ENCODE results near the gene WFDC8. TPM values are rescaled to one million over a fixed set of nuclear protein-coding genes. Genes with fewer than 3 reads are reported as not detected.

WFDC8 gene
- total RNA-seq, 1 donor from 2014 or later = not detected

- intact Hi-C loops (cut with DNase I) = no loop called here
- ATAC-seq (no peak), DNase-seq (ENCODE audit: low spot score) (no peak)
Observed at GRCh38 chr20:45506398-45506797, 72.7 kb downstream of the WFDC8 start.

GRCh38 chr20:45503403-45503802 is 75.7 kb downstream of the WFDC8 start:
- ATAC-seq (no peak), DNase-seq (ENCODE audit: low spot score) (no peak)
- intact Hi-C loops (cut with DNase I) = no loop called here

- no peak for ATAC-seq
- DNase-seq (ENCODE audit: low spot score) = no peak
- intact Hi-C loops (cut with DNase I) = no loop called here
Observed at GRCh38 chr20:45502561-45502960, 76.5 kb downstream of the WFDC8 start.

Other genes with a start within 250 kb of the WFDC8 start
- 77.7 TPM for gene SDC4, start 230.9 kb downstream of the WFDC8 start, total RNA-seq
- 24.0 TPM for gene SYS1, start 216.1 kb downstream of the WFDC8 start, total RNA-seq
- gene TP53TG5, start 201.0 kb downstream of the WFDC8 start, total RNA-seq = not detected
- 49.0 TPM for gene DBNDD2, start 171.0 kb downstream of the WFDC8 start, total RNA-seq
- 67.4 TPM for gene PIGT, start 163.1 kb downstream of the WFDC8 start, total RNA-seq
- gene WFDC2, start 109.5 kb downstream of the WFDC8 start, total RNA-seq = 4.1 TPM
- not detected for gene SPINT3, start 63.7 kb downstream of the WFDC8 start, total RNA-seq
- not detected for gene WFDC6, start 39.8 kb downstream of the WFDC8 start, total RNA-seq
- gene EPPIN, start 31.9 kb downstream of the WFDC8 start, total RNA-seq = not detected
- gene WFDC10A, start 50.5 kb upstream of the WFDC8 start, total RNA-seq = not detected
- not detected for gene WFDC9, start 52.0 kb upstream of the WFDC8 start, total RNA-seq
- not detected for gene WFDC11, start 91.0 kb upstream of the WFDC8 start, total RNA-seq
- not detected for gene WFDC13, start 122.8 kb upstream of the WFDC8 start, total RNA-seq
- gene WFDC10B, start 125.7 kb upstream of the WFDC8 start, total RNA-seq = not detected
- gene SPINT4, start 143.1 kb upstream of the WFDC8 start, total RNA-seq = not detected
- gene WFDC3, start 212.6 kb upstream of the WFDC8 start, total RNA-seq = 1.5 TPM
- 20.5 TPM for gene DNTTIP1, start 212.7 kb upstream of the WFDC8 start, total RNA-seq
- 0.80 TPM for gene UBE2C, start 233.4 kb upstream of the WFDC8 start, total RNA-seq
- gene TNNC2, start 248.0 kb upstream of the WFDC8 start, total RNA-seq = 0.89 TPM